HG03520 (cell line): ENCODE results near the gene SETDB1.

Experiments used
- ATAC-seq: cut with Tn5 transposase; IDR thresholded peaks from one replicate; pipeline ENCODE4 v1.9.1; 2021; ENCODE audit warnings: mild to moderate bottlenecking, moderate library complexity; ENCODE audit not compliant: unreplicated experiment

SETDB1 gene

GRCh38 chr1:151001602-151002001 lies 75.4 kb downstream of the SETDB1 start:
- no peak for ATAC-seq

GRCh38 chr1:151002051-151002450 lies 75.9 kb downstream of the SETDB1 start:
- no peak for ATAC-seq

- no peak for ATAC-seq
These were observed 76.4 kb downstream of the SETDB1 start for GRCh38 chr1:151002611-151003010.

- no peak for ATAC-seq
These were observed 77.0 kb downstream of the SETDB1 start for GRCh38 chr1:151003180-151003579.

- ATAC-seq = no peak
These were observed 79.7 kb downstream of the SETDB1 start for GRCh38 chr1:151005729-151006319.

- ATAC-seq = no peak
These were observed 80.3 kb downstream of the SETDB1 start, which contains the start of gene MINDY1 for GRCh38 chr1:151006327-151007052. Gene MINDY1, minus strand, starts transcription at chr1:151006902. Its CDS starts 4,285 bp downstream, at chr1:151002617.

GRCh38 chr1:151007853-151008243 lies 81.7 kb downstream of the SETDB1 start:
- no peak for ATAC-seq

- ATAC-seq = peak; percentile 56
These were observed 82.4 kb downstream of the SETDB1 start, which contains the start of gene PRUNE1 for GRCh38 chr1:151008244-151009205. Gene PRUNE1, plus strand, starts transcription at chr1:151008449. Its CDS starts 184 bp downstream, at chr1:151008633.

- no peak for ATAC-seq
These were observed 83.0 kb downstream of the SETDB1 start for GRCh38 chr1:151009206-151009587.

- ATAC-seq = no peak
These were observed 83.6 kb downstream of the SETDB1 start for GRCh38 chr1:151009674-151010345.

GRCh38 chr1:151010346-151010726 lies 84.2 kb downstream of the SETDB1 start:
- no peak for ATAC-seq

GRCh38 chr1:151011154-151011850 lies 85.1 kb downstream of the SETDB1 start:
- ATAC-seq = no peak

GRCh38 chr1:151012684-151013471 lies 86.7 kb downstream of the SETDB1 start:
- ATAC-seq = no peak

GRCh38 chr1:151013518-151013917 lies 87.4 kb downstream of the SETDB1 start:
- ATAC-seq = no peak
